T-helper 2 cell treated with Interferon-gamma antibody and Interleukin-4, amounts not matched to agents 5 μg/mL and 100 μg/mL, for 36 hours (primary cell): ENCODE measurements around the gene NAV2.

Source experiments
- DNase-seq: peaks from one replicate; pipeline ENCODE4 v3.0.0; 2021; ENCODE audit warnings: low spot score
- H3K27ac Mint-ChIP-seq: one replicate; pipeline ENCODE4 v1.8.0; 2021; ENCODE audit warnings: mild to moderate bottlenecking, mixed read lengths
- H3K27me3 Mint-ChIP-seq: one replicate; pipeline ENCODE4 v1.8.0; 2021; ENCODE audit warnings: low read depth, mixed read lengths
- H3K36me3 Mint-ChIP-seq: one replicate; pipeline ENCODE4 v1.8.0; 2021; ENCODE audit warnings: low read depth, mixed read lengths
- H3K4me1 Mint-ChIP-seq: one replicate; pipeline ENCODE4 v1.8.0; 2021; ENCODE audit warnings: low read depth, mixed read lengths
- H3K4me3 Mint-ChIP-seq: one replicate; pipeline ENCODE4 v1.8.0; 2022; ENCODE audit warnings: mild to moderate bottlenecking, moderate library complexity, mixed read lengths
- H3K9me3 Mint-ChIP-seq: one replicate; pipeline ENCODE4 v1.8.0; 2021; ENCODE audit warnings: mixed read lengths

Gene NAV2

GRCh38 chr11:20056950-20057943 is 344.6 kb downstream of the NAV2 start:
- no peaks in the 10 kb centered on the region for H3K27me3 Mint-ChIP-seq
- no peak overlapping the region for H3K4me3 Mint-ChIP-seq
- no peaks in the 10 kb centered on the region for H3K9me3 Mint-ChIP-seq
- H3K36me3 Mint-ChIP-seq = no peaks in the 10 kb centered on the region
- no peak overlapping the region for H3K27ac Mint-ChIP-seq
- no peaks in the 10 kb centered on the region for H3K4me1 Mint-ChIP-seq
- DNase-seq = no peak

GRCh38 chr11:20058749-20059458 is 346.3 kb downstream of the NAV2 start:
- Mint-ChIP-seq H3K36me3 (no peaks in the 10 kb centered on the region), H3K27me3 (no peaks in the 10 kb centered on the region), H3K4me1 (no peaks in the 10 kb centered on the region), H3K4me3 (no peak overlapping the region), H3K27ac (no peak overlapping the region), H3K9me3 (no peaks in the 10 kb centered on the region)
- no peak for DNase-seq

GRCh38 chr11:20059587-20060021 is 347.0 kb downstream of the NAV2 start:
- Mint-ChIP-seq H3K36me3 (no peaks in the 10 kb centered on the region), H3K27ac (no peak overlapping the region), H3K4me1 (no peaks in the 10 kb centered on the region)

GRCh38 chr11:20060181-20060580 is 347.5 kb downstream of the NAV2 start:
- Mint-ChIP-seq H3K4me1 (no peaks in the 10 kb centered on the region), H3K9me3 (no peaks in the 10 kb centered on the region), H3K36me3 (no peaks in the 10 kb centered on the region), H3K27ac (no peak overlapping the region), H3K27me3 (no peaks in the 10 kb centered on the region), H3K4me3 (no peak overlapping the region)
- no peak for DNase-seq

More at GRCh38 chr11:20059587-20060021, 347.0 kb downstream of the NAV2 start:
- Mint-ChIP-seq H3K27me3 (no peaks in the 10 kb centered on the region), H3K9me3 (no peaks in the 10 kb centered on the region), H3K4me3 (no peak overlapping the region)
- DNase-seq = no peak

- no peak for DNase-seq
- Mint-ChIP-seq H3K9me3 (no peaks in the 10 kb centered on the region), H3K27me3 (no peaks in the 10 kb centered on the region), H3K36me3 (no peaks in the 10 kb centered on the region), H3K4me3 (no peak overlapping the region), H3K27ac (no peak overlapping the region), H3K4me1 (no peaks in the 10 kb centered on the region)
These were observed 348.1 kb downstream of the NAV2 start for GRCh38 chr11:20060647-20061205.

GRCh38 chr11:20061776-20062175 is 349.1 kb downstream of the NAV2 start:
- no peaks in the 10 kb centered on the region for H3K36me3 Mint-ChIP-seq
- no peaks in the 10 kb centered on the region for H3K27me3 Mint-ChIP-seq
- DNase-seq = no peak
- no peak overlapping the region for H3K4me3 Mint-ChIP-seq
- no peaks in the 10 kb centered on the region for H3K4me1 Mint-ChIP-seq
- H3K9me3 Mint-ChIP-seq = no peaks in the 10 kb centered on the region
- no peak overlapping the region for H3K27ac Mint-ChIP-seq

GRCh38 chr11:20064961-20065405 is 352.3 kb downstream of the NAV2 start:
- no peak for DNase-seq
- H3K27ac Mint-ChIP-seq = no peak overlapping the region
- no peak overlapping the region for H3K4me3 Mint-ChIP-seq
- H3K27me3 Mint-ChIP-seq = no peaks in the 10 kb centered on the region
- no peaks in the 10 kb centered on the region for H3K9me3 Mint-ChIP-seq
- no peaks in the 10 kb centered on the region for H3K36me3 Mint-ChIP-seq
- no peaks in the 10 kb centered on the region for H3K4me1 Mint-ChIP-seq

GRCh38 chr11:20065406-20065805 is 352.8 kb downstream of the NAV2 start:
- DNase-seq = no peak
- Mint-ChIP-seq H3K4me1 (no peaks in the 10 kb centered on the region), H3K9me3 (no peaks in the 10 kb centered on the region), H3K36me3 (no peaks in the 10 kb centered on the region), H3K27ac (no peak overlapping the region), H3K4me3 (no peak overlapping the region), H3K27me3 (no peaks in the 10 kb centered on the region)

GRCh38 chr11:20066013-20066782 is 353.6 kb downstream of the NAV2 start:
- DNase-seq = no peak
- no peak overlapping the region for H3K27ac Mint-ChIP-seq
- no peak overlapping the region for H3K4me3 Mint-ChIP-seq
- no peaks in the 10 kb centered on the region for H3K9me3 Mint-ChIP-seq
- no peaks in the 10 kb centered on the region for H3K27me3 Mint-ChIP-seq
- H3K4me1 Mint-ChIP-seq = no peaks in the 10 kb centered on the region
- no peaks in the 10 kb centered on the region for H3K36me3 Mint-ChIP-seq

- H3K36me3 Mint-ChIP-seq = no peaks in the 10 kb centered on the region
- no peaks in the 10 kb centered on the region for H3K27me3 Mint-ChIP-seq
- H3K27ac Mint-ChIP-seq = no peak overlapping the region
- no peaks in the 10 kb centered on the region for H3K4me1 Mint-ChIP-seq
- H3K9me3 Mint-ChIP-seq = no peaks in the 10 kb centered on the region
- H3K4me3 Mint-ChIP-seq = no peak overlapping the region
- DNase-seq = no peak
These were observed 354.1 kb downstream of the NAV2 start for GRCh38 chr11:20066783-20067156.

GRCh38 chr11:20067665-20068064 is 355.0 kb downstream of the NAV2 start:
- DNase-seq = no peak
- H3K9me3 Mint-ChIP-seq = no peaks in the 10 kb centered on the region
- no peaks in the 10 kb centered on the region for H3K4me1 Mint-ChIP-seq
- no peaks in the 10 kb centered on the region for H3K36me3 Mint-ChIP-seq
- no peaks in the 10 kb centered on the region for H3K27me3 Mint-ChIP-seq
- H3K4me3 Mint-ChIP-seq = no peak overlapping the region
- no peak overlapping the region for H3K27ac Mint-ChIP-seq

- Mint-ChIP-seq H3K36me3 (no peaks in the 10 kb centered on the region), H3K4me1 (no peaks in the 10 kb centered on the region), H3K9me3 (no peaks in the 10 kb centered on the region), H3K27me3 (no peaks in the 10 kb centered on the region), H3K27ac (no peak overlapping the region), H3K4me3 (no peak overlapping the region)
- no peak for DNase-seq
These were observed 356.1 kb downstream of the NAV2 start for GRCh38 chr11:20068691-20069090.

- H3K36me3 Mint-ChIP-seq = no peaks in the 10 kb centered on the region
- no peak overlapping the region for H3K27ac Mint-ChIP-seq
- peaks cover 5% of the 10 kb centered on the region for H3K27me3 Mint-ChIP-seq
These were observed 357.8 kb downstream of the NAV2 start for GRCh38 chr11:20070459-20070858.

More at GRCh38 chr11:20070459-20070858, 357.8 kb downstream of the NAV2 start:
- Mint-ChIP-seq H3K9me3 (no peaks in the 10 kb centered on the region), H3K4me1 (no peaks in the 10 kb centered on the region), H3K4me3 (no peak overlapping the region)
- no peak for DNase-seq
